Activated CD8-positive, alpha-beta memory T cell treated with anti-CD3 and anti-CD28 coated beads, Interleukin-2, amount 10 ng/mL, durations not matched to agents 7 days and 5 days (primary cell): Measurements from ENCODE around the gene RSPH6A. TPM values are rescaled to one million over a fixed set of nuclear protein-coding genes. Genes with fewer than 3 reads are reported as not detected.

Experiments used
- ATAC-seq: fragments of 150-1000 bp; cut with Tn5 transposase; one replicate; pipeline ENCODE4 v1.10.0; 2021; ENCODE audit warnings: moderate library complexity
- CTCF ChIA-PET: fragments of 350-600 bp; sonication (Branson Sonifier 250); formaldehyde crosslinking; loops from one replicate; lab custom pipeline; 2021; ENCODE audit warnings: antibody characterized with exemption; lab: Charles Lee
- DNase-seq: peaks from one replicate; pipeline ENCODE4 v3.0.0-alpha.2; 2020
- H3K27ac Mint-ChIP-seq: one replicate; pipeline ENCODE4 v1.8.0; 2021; ENCODE audit warnings: mild to moderate bottlenecking, mixed read lengths
- H3K27me3 Mint-ChIP-seq: one replicate; pipeline ENCODE4 v1.8.0; 2021; ENCODE audit warnings: mixed read lengths
- H3K36me3 Mint-ChIP-seq: one replicate; pipeline ENCODE4 v1.8.0; 2021; ENCODE audit warnings: mild to moderate bottlenecking, mixed read lengths
- H3K4me1 Mint-ChIP-seq: one replicate; pipeline ENCODE4 v1.8.0; 2021; ENCODE audit warnings: mixed read lengths
- H3K4me3 Mint-ChIP-seq: one replicate; pipeline ENCODE4 v1.8.0; 2021; ENCODE audit warnings: mild to moderate bottlenecking, moderate library complexity, mixed read lengths
- H3K9me3 Mint-ChIP-seq: one replicate; pipeline ENCODE4 v1.8.0; 2022; ENCODE audit warnings: low read depth, mixed read lengths
- total RNA-seq, 2 experiments: library from RNA; stranded (reverse); gene quantifications; one replicate each; pipeline ENCODE4 v1.2.3, GENCODE V29; 2021

Gene RSPH6A
- total RNA-seq, 2 experiments from 2014 or later: 0.19 to 0.23 TPM

- CTCF ChIA-PET: interaction anchor here (1.0 to 2.4 kb wide), 4 partner anchors 23 to 130 kb away, joined by 3 to 7 read pairs (median 4); partner anchors contain the start of gene QPCTL
- no peak for ATAC-seq
- Mint-ChIP-seq H3K27ac (no peak overlapping the region), H3K36me3 (peaks cover 7% of the 10 kb centered on the region), H3K27me3 (no peaks in the 10 kb centered on the region), H3K4me1 (no peaks in the 10 kb centered on the region), H3K9me3 (no peaks in the 10 kb centered on the region), H3K4me3 (no peak overlapping the region)
- DNase-seq: no peak
Observed at GRCh38 chr19:45822716-45823115, 7.6 kb upstream of the RSPH6A start.

DNA sequence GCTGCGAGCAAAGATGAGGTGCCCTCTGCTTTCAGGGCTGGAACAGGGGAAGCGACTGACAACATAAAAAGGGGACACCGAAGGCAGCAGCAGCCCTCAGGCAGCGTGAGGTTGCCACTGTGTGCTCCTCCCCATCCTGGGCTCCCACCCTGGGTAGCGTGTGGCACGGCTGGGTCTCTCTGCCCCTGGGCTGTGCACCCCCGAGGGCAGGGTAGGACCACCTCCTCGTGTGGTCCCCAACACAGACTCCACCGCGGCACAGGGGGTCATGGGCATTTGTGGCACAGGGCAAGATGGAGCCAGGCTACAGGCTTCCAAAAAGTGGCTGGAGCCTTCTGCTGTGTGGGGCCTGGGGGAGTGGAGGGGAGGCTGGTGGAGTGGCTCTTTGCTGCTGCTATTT, 6.5 kb upstream of the RSPH6A start:
- Mint-ChIP-seq H3K27me3 (no peaks in the 10 kb centered on the region), H3K4me3 (no peak overlapping the region), H3K9me3 (no peaks in the 10 kb centered on the region), H3K4me1 (peaks cover 6% of the 10 kb centered on the region), H3K27ac (peak overlapping the region; percentile 3), H3K36me3 (peaks cover 5% of the 10 kb centered on the region)
- ATAC-seq (no peak), DNase-seq (no peak)
- CTCF ChIA-PET: interaction anchor here (1.6 kb wide), 1 partner anchor 61 kb away, joined by 4 read pairs; no protein-coding TSS in a partner anchor

DNA sequence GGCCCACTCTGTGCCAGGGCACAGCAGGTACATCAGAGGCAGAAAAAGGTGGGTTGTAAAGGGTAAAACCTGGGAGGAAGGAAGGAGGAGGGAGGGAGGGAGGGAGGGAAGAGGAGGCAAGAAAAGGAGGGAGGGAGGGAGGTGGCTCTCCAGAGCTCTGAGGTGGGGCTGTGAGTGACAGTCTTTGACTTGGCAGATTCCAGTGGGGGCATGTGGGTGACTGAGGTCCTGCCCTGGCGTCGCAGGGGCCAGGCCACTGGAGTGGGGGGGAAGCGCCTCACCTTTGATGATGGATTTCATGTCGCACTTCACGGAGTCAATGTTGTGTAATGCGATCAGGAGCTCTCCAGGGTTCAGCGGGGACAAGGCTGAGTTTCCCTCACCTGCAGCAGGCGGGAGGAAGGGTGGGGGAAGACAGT, 6.0 kb upstream of the RSPH6A start:
- no peak for ATAC-seq
- peaks cover 6% of the 10 kb centered on the region for H3K4me1 Mint-ChIP-seq
- no peak overlapping the region for H3K4me3 Mint-ChIP-seq
- DNase-seq: no peak
- no peaks in the 10 kb centered on the region for H3K27me3 Mint-ChIP-seq
- H3K36me3 Mint-ChIP-seq: peaks cover 5% of the 10 kb centered on the region
- CTCF ChIA-PET: interaction anchor here (0.9 to 1.2 kb wide), 2 partner anchors 24 to 61 kb away, joined by 3 to 4 read pairs; no protein-coding TSS in a partner anchor
- peak overlapping the region; percentile 3 for H3K27ac Mint-ChIP-seq
- H3K9me3 Mint-ChIP-seq: no peaks in the 10 kb centered on the region

GRCh38 chr19:45820413-45821102, 5.5 kb upstream of the RSPH6A start:
- DNase-seq: no peak
- peaks cover 6% of the 10 kb centered on the region for H3K4me1 Mint-ChIP-seq
- ATAC-seq: no peak
- H3K36me3 Mint-ChIP-seq: peaks cover 5% of the 10 kb centered on the region
- no peaks in the 10 kb centered on the region for H3K27me3 Mint-ChIP-seq
- no peaks in the 10 kb centered on the region for H3K9me3 Mint-ChIP-seq
- H3K27ac Mint-ChIP-seq: no peak overlapping the region
- H3K4me3 Mint-ChIP-seq: no peak overlapping the region
- CTCF ChIA-PET: interaction anchor here (0.6 to 1.2 kb wide), 3 partner anchors 24 to 62 kb away, joined by 3 to 4 read pairs (median 4); no protein-coding TSS in a partner anchor

GRCh38 chr19:45819769-45820168, 4.7 kb upstream of the RSPH6A start:
- H3K9me3 Mint-ChIP-seq: no peaks in the 10 kb centered on the region
- no peaks in the 10 kb centered on the region for H3K27me3 Mint-ChIP-seq
- CTCF ChIA-PET: interaction anchor here (0.7 kb wide), 1 partner anchor 562 kb away, joined by 3 read pairs; no protein-coding TSS in a partner anchor
- H3K27ac Mint-ChIP-seq: no peak overlapping the region
- H3K4me3 Mint-ChIP-seq: no peak overlapping the region
- peaks cover 5% of the 10 kb centered on the region for H3K36me3 Mint-ChIP-seq
- DNase-seq (no peak), ATAC-seq (no peak)
- peaks cover 6% of the 10 kb centered on the region for H3K4me1 Mint-ChIP-seq

GRCh38 chr19:45817725-45818301, 2.7 kb upstream of the RSPH6A start:
- peaks cover 6% of the 10 kb centered on the region for H3K4me1 Mint-ChIP-seq
- no peaks in the 10 kb centered on the region for H3K36me3 Mint-ChIP-seq
- no peaks in the 10 kb centered on the region for H3K9me3 Mint-ChIP-seq
- CTCF ChIA-PET: interaction anchor here (0.9 to 3.8 kb wide), 26 partner anchors 9 to 199 kb away, joined by 3 to 68 read pairs (median 5); partner anchors contain the start of genes CCDC61, DMPK, DMWD and IRF2BP1
- no peaks in the 10 kb centered on the region for H3K27me3 Mint-ChIP-seq
- DNase-seq: no peak
- ATAC-seq: peak; percentile 12
- H3K27ac Mint-ChIP-seq: no peak overlapping the region
- H3K4me3 Mint-ChIP-seq: no peak overlapping the region

DNA sequence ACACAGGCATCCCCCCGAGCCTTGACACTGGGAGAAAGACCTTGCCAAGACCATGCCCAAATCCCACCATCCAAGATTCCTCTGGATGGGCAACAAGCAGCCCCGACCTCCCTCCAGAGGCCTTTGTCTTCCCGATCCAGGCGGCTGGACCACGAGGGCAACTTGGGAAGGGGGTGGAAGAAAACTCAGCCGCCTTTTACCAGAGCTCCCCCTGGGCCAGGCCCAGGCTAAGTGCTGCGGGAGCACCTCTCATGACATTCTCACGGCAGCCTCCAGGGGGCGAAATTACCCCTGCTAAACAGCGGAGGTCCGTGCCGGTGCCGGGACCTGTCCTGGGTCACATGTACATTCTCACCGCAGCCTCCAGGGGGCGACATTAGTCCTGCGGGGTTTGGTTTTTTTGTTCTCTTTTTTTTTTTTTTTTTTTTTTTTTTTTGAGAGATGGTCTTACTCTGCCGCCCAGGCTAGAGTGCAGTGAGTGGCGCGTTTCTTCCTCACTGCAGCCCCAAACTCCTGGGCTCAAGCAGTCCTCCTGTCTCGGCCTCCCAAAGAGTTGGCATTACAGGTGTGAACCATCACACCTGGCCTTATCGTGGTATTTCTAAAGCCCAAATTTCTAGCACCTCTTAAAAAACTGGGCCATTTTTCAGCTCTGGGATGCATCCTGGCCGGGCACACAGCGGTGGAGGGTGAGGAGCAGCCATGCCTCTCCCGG, 2.1 kb upstream of the RSPH6A start:
- DNase-seq (peak; percentile 97), ATAC-seq (peak; percentile 98)
- Mint-ChIP-seq H3K9me3 (no peaks in the 10 kb centered on the region), H3K4me3 (no peak overlapping the region), H3K27me3 (no peaks in the 10 kb centered on the region), H3K36me3 (no peaks in the 10 kb centered on the region), H3K27ac (no peak overlapping the region), H3K4me1 (peaks cover 6% of the 10 kb centered on the region)
- CTCF ChIA-PET: interaction anchor here (0.5 to 3.8 kb wide), 65 partner anchors 9 to 464 kb away, joined by 3 to 68 read pairs (median 4); partner anchors contain the start of genes CCDC61, DMPK, DMWD and FBXO46

- H3K4me3 Mint-ChIP-seq: no peak overlapping the region
- H3K4me1 Mint-ChIP-seq: peaks cover 6% of the 10 kb centered on the region
- CTCF ChIA-PET: interaction anchor here (0.5 to 3.8 kb wide), 62 partner anchors 9 to 464 kb away, joined by 3 to 68 read pairs (median 5); partner anchors contain the start of genes CCDC61, DMPK, DMWD and FBXO46
- H3K36me3 Mint-ChIP-seq: no peaks in the 10 kb centered on the region
- H3K9me3 Mint-ChIP-seq: no peaks in the 10 kb centered on the region
- ATAC-seq: no peak
- H3K27ac Mint-ChIP-seq: no peak overlapping the region
- no peak for DNase-seq
- H3K27me3 Mint-ChIP-seq: no peaks in the 10 kb centered on the region
Observed at GRCh38 chr19:45816236-45817009, 1.3 kb upstream of the RSPH6A start.

DNA sequence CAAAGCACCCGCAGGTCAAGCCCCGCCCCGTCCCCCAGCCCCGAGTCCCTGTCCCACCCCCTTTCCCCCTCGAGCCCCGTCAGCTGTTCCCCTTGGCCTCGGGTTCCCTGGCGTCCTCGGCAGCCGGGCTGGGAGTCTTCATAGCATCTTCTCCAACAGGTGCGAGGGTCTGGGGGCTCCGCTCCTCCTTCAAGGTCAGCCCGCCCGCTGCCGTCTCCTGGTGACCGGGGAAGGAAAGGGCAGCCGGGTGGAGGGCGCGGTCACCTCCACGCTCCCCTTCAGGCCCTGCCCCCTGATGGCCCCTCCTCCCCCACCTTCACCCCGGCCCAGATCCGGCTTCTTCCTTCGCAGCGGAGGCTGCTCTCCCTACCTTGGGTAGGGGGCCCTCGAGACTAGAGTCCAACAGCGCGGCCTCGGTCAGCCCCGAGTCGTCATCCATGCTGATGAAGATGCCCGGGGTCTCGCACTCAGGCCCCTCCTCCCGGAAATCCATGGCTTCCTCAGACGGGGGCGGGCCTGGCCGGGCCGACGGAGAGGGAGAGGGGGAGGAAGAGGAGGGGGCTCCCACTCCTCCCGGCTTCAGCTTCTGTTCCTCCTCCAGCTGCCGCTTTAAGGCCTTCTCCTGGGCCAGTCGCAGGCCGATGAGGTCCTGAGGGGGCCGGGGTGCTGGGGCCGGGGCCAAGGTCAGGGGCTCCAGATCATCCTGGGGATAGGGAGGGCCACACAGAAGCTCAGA, 541 bp upstream of the RSPH6A start:
- CTCF ChIA-PET: interaction anchor here (1.3 to 3.8 kb wide), 5 partner anchors 11 to 68 kb away, joined by 16 to 68 read pairs (median 27); partner anchors contain the start of genes IRF2BP1 and SIX5
- no peak for ATAC-seq
- no peaks in the 10 kb centered on the region for H3K9me3 Mint-ChIP-seq
- H3K4me1 Mint-ChIP-seq: peaks cover 7% of the 10 kb centered on the region
- no peak overlapping the region for H3K4me3 Mint-ChIP-seq
- no peaks in the 10 kb centered on the region for H3K27me3 Mint-ChIP-seq
- no peak overlapping the region for H3K27ac Mint-ChIP-seq
- DNase-seq: no peak
- no peaks in the 10 kb centered on the region for H3K36me3 Mint-ChIP-seq

- Mint-ChIP-seq H3K27me3 (no peaks in the 10 kb centered on the region), H3K4me3 (no peak overlapping the region), H3K4me1 (peaks cover 19% of the 10 kb centered on the region), H3K27ac (no peak overlapping the region), H3K36me3 (no peaks in the 10 kb centered on the region), H3K9me3 (no peaks in the 10 kb centered on the region)
- CTCF ChIA-PET: interaction anchor here (1.0 to 6.6 kb wide), 7 partner anchors 10 to 72 kb away, joined by 3 to 36 read pairs (median 3); partner anchors contain the start of genes IRF2BP1 and SIX5
- DNase-seq (no peak), ATAC-seq (no peak)
Observed at GRCh38 chr19:45814166-45814780, 835 bp downstream of the RSPH6A start.

GRCh38 chr19:45812297-45812696, 2.8 kb downstream of the RSPH6A start:
- DNase-seq (no peak), ATAC-seq (no peak)
- Mint-ChIP-seq H3K27ac (no peak overlapping the region), H3K27me3 (no peaks in the 10 kb centered on the region), H3K9me3 (no peaks in the 10 kb centered on the region), H3K36me3 (no peaks in the 10 kb centered on the region), H3K4me3 (no peak overlapping the region), H3K4me1 (peaks cover 18% of the 10 kb centered on the region)
- CTCF ChIA-PET: interaction anchor here (1.3 to 6.6 kb wide), 3 partner anchors 13 to 51 kb away, joined by 3 to 36 read pairs (median 21); partner anchors contain the start of genes SIX5 and SYMPK
